Loucy (cell line): Measurements from ENCODE around the gene ZBTB21.

Experiments used
- EZH2phosphoT487 ChIP-seq: fragments of 200-600 bp; IDR thresholded peaks from 2 replicates; pipeline ENCODE4 v1.6.1; 2018; ENCODE audit warnings: antibody characterized with exemption, mild to moderate bottlenecking, moderate library complexity, borderline replicate concordance
- TF ChIP-seq, protein P1 (sequence below): fragments of 200-600 bp; sonication (generic); conservative IDR thresholded peaks from 2 replicates; pipeline ENCODE4 v1.5.1; 2014; ENCODE audit warnings: mild to moderate bottlenecking, antibody characterized with exemption, low read length

GRCh38 chr21:42037516-42037915 is 27.4 kb upstream of the ZBTB21 start:
- TF ChIP-seq, protein P1, sequence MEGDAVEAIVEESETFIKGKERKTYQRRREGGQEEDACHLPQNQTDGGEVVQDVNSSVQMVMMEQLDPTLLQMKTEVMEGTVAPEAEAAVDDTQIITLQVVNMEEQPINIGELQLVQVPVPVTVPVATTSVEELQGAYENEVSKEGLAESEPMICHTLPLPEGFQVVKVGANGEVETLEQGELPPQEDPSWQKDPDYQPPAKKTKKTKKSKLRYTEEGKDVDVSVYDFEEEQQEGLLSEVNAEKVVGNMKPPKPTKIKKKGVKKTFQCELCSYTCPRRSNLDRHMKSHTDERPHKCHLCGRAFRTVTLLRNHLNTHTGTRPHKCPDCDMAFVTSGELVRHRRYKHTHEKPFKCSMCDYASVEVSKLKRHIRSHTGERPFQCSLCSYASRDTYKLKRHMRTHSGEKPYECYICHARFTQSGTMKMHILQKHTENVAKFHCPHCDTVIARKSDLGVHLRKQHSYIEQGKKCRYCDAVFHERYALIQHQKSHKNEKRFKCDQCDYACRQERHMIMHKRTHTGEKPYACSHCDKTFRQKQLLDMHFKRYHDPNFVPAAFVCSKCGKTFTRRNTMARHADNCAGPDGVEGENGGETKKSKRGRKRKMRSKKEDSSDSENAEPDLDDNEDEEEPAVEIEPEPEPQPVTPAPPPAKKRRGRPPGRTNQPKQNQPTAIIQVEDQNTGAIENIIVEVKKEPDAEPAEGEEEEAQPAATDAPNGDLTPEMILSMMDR = no peak
- TF ChIP-seq EZH2phosphoT487 = no peak
